Measurements from ENCODE around the gene ZWILCH.

- no peak for TF ChIP-seq SIN3A (IDR thresholded peaks at IDR 0.05; ENCODE audit: borderline replicate concordance, insufficient read depth, low read length)
- TF ChIP-seq POLR2AphosphoS5 (IDR thresholded peaks at IDR 0.05; ENCODE audit: low read depth, low read length) = no peak
- TF ChIP-seq REST (IDR thresholded peaks at IDR 0.05; ENCODE audit: insufficient read depth in 1 of 2, low read depth in 2 of 2, low read length in 2 of 2) = no peak
- no peak for TF ChIP-seq TAF1 (IDR thresholded peaks at IDR 0.05; ENCODE audit: borderline replicate concordance, insufficient read depth, low read length)
- TF ChIP-seq FOXP2 (optimal IDR thresholded peaks at IDR 0.05; ENCODE audit: borderline replicate concordance, extremely low read depth, extremely low read length, insufficient read depth) = no peak
These were observed 15.8 kb upstream of the ZWILCH start for GRCh38 chr15:66489179-66489791.
